NCI-H1417 (cell line): ENCODE results near the gene GNG7.
"Not testable (repeated sequence)": the region's sequence is repeated elsewhere in the genome, so short reads cannot be mapped to it uniquely, and the experiment has no call there.

Experiments used
- DNase-seq, 3 experiments: peaks; one replicate each; lab custom pipeline; 2025; lab: John Stamatoyannopoulos, UW

Gene GNG7

DNA sequence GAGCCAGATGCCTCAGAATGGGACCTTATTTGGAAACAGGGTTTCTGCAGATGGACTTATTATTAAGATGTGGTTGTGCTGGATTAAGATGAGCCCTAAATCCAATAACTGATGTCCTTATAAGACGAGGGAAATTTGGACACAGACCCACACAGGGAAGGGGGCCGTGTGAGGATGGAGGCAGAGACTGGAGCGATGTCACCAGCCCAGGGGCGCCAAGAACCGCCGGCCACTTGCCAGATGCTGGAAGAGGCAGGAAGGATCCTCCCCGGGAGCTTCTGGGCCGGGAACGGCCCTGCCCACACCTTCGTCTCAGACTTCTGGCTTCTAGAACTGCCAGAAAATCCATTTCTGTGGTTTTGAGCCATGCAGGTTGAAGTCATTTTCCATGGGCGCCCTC, 26.6 kb downstream of the GNG7 start:
- DNase-seq, result no peak

DNA sequence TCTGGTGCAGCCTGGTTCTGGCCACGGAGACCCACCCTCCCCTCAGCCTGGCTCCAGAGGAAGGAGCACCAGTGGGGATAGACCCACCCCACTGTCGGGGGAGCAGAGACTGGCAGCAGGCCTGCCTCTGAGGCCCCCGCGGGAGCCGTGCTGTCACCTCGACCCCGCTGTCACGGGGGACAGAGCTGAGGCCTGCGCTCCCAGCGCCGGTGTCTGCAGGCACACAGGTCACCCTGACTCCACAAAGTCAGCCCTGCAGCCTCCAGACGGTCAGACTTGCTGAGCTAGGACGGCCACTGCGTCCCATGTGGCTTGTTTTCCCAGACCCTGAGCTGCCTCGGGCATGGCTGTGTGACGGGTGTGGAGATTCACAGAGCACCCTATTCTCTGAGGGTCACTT, 32.3 kb downstream of the GNG7 start:
- DNase-seq, result no peak

DNA sequence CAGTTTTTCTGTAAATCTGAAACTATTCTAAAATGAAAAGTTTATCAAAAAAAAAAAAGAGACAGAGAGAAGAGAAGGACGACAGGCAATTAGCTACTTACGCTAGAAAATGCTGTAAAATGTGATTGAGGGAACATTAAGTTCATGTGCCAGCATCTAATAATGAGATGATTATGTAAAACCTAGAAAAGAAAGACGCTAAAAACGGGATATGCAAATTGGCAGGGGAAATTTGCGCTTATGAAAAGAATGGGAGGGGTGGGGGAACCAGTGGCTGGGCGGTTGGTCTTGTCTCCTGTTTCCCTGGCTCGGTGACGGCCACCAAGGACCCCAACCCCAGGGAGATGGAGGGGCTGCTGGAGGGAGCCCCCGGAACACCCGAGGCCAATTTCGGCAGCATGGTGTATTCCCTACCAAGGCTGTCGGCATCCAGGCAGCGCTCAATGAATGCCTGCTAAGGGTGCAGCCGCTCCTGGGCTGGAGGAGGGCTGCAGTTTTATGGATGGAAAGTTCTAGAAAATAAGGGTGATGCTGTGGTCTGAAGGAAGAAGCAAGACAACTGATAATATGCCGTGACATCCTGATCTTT, 34.2 kb downstream of the GNG7 start:
- no peak for DNase-seq

DNA sequence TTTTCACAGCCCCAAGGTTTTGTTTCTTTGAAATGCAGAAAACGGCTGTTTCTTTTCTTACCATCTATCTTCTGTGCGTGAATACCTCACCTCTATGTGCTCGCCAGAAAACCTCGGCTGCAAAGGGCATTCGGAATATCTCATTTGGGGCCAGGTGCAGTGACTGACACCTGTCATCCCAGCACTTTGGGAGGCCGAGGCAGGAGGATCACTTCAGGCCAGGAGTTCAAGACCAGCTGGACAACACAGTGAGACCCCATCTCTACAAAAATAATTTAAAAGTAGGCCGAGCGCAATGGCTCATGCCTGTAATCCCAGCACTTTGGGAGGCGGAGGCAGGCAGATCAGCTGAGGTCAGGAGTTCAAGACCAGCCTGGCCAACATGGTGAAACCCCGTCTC, 35.1 kb downstream of the GNG7 start:
- DNase-seq, result not testable (repeated sequence)

DNA sequence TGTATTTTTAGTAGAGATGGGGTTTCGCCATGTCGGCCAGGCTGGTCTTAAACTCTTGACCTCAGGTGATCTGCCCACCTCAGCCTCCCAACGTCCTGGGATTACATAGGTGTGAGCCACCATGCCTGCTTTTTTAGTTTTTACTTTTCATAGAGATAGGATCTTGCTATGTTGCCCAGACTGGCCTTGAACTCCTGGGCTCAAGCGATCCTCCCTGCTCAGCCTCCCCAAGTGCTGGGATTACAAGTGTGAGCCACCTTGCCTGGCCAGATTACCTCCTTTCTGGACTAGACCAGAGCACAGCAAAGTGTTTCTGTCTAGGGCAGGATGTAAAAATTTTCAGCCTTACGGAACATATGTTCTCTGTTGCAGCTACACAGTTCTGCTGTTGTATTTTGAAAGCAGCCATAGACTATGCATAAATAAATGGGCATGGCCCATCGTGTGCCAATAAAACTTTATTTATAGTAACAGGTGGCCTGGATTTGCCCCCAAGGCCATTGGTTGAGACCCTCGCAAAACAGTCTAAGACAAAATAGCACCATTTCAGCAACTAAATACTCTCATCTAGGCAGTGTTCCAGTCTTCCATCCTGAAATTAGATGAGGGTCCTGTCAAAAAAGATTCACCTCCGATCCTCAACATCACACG, 36.0 kb downstream of the GNG7 start:
- DNase-seq, result no peak

DNA sequence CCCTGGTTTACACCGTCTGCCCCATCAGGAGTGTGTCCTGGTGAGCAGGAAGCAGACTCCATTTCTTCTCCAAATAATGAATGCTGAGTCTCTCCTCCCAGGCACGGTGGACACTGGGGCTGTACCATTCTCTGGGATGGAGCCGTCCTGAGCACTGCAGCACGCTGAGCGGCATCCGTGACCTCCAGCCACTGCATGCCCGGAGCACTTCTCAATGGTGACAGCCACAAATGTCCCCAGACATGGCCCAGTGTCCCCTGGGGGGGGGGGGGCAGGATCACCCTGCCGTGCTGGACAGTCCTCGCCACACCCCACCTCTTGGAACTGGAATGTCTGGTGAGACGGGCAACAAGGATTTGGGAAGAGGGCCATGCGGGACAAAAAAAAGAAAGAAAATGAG, 37.4 kb downstream of the GNG7 start:
- DNase-seq, result no peak

DNA sequence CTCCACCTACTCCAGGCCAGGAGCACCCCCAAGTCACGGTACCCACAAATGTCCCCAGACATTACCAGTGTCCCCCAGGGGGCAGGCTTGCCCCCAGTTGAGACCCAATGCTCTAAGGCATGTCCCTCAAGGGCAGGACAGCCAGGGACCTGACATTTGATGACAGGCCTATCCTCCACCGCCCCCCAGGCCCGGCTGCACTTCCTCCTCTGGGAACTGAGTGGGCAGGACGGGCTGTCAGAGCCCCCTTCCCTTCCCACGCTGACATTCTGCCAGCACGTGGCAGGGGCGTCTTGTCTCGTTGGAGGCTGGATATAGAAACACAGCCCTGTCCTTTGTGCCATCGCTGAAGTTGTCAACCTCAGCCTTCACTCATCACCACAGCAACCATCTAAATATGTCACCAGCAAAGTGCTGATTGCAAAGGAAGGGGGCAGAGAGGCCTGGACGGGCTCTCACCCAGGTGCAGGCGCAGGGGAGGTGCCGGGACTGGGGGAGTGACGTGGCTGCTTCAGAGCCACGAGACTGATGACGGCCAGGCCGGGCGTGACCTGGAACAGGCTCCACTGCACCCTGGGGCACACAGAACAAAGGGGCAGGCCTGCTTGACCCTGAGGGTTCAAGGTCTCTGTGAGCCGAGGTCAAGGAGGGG, 38.4 kb downstream of the GNG7 start:
- peak in 1 of 3 experiments; percentile 39 for DNase-seq

DNA sequence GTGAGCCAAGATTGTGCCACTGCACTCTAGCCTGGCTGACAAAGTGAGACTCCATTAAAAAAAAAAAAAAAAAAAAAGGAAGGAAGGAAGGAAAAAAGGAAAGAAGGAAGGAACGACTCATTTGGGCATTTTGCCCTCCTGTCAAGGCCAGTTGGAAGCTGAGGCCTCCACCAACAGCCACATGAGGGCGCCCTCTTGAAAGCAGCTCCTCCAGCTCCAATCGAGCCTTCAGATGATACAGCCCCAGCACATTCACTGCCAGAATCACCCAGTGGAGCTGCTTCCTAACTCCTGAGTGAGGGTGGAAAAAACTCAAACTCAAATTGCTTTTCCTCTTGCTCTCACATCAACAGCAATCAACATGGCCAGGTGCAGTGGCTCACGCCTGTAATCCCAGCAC, 40.9 kb downstream of the GNG7 start:
- no peak for DNase-seq

DNA sequence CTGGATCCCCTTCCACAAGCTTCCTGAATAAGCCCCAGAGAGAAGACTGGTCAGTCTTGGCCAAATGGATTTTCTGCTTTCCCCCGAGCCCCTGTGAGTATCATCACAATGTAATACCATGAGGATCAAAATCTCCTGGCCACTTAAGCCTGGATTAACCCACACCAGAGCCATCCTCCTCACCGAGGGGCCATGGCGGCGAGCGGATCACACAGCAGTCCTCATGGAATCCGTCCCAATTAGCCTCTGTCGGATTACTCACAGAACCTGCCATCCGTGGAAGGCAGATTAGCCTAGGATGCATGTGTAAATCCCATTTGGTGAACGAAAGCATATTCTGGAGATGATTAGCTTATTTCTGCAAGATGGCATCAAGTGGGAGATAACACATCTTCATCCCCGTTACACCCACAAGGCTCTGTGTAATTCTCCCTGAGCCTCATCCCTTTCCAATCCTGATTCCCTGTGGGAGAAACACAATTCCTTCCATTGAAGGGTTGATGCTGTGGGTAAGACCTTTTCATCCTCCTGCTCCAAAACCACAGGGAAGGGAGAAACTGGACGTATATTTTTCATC, 42.5 kb downstream of the GNG7 start:
- DNase-seq, result no peak

DNA sequence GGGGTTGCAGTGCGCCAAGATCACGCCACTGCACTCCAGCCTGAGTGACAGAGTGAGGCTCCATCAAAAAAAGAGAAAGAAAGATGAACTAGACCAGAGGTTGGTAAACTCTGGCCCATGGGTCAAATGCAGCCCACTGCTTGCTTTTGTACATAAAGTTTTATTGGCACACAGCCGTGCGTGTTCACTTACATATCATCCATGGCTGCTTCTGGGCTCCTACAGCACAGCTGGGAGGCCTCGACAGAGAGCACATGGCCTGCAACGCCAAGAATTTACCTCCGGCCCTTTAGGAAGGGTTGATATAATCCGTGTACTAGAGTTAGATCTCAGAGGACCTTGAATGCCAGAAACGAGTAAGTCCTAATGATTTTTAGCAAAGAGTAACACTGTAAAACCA, 46.0 kb downstream of the GNG7 start:
- DNase-seq, result no peak

DNA sequence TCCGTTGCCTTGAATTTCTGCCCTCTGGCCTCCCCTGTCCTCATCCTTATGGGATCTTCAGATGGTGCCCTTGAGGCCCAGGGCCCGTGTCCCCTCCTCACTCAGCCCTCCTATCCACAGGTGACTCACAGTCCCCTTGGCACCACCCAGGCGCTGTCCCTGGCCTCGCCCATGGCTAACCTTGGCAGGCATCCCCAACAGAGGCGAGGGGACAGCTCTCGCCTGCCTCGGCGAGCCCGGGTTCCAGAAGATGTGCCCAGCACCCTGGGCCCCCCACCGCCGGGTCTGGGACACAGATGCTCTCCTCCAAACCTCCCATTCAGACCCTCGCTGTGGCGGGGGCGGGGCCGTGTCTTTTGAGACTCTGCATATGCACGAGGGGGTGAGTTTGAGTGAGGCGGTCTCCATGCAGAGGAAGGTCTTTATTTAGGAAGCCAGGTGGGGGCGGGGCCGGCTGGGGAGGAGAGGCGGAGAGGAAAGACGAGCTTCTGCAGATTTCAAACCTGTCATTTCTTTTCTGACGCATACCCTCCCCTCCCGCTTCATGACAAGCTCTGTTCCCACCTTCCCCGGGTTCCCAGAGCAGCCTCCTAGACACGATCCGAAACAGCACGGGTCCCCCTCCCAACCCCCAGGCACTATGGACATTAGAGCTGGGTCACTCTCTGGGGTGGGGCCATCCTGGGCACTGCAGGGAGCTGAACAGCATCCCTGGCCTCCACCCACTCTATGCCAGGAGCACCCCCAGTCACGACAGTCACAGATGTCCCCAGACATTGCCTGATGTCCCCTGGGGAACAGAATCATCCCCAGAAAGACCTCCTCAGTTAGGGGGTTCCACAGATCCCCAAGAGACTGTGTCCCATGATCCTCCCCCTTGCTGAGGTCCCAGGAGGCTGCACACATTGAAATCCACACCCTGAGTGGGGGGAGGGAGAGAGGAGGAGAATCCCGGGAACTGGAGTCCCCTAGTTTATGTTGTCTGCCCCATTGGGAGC, 48.5 kb downstream of the GNG7 start:
- DNase-seq, result peak in 2 of 3 experiments; percentile 13 to 21

DNA sequence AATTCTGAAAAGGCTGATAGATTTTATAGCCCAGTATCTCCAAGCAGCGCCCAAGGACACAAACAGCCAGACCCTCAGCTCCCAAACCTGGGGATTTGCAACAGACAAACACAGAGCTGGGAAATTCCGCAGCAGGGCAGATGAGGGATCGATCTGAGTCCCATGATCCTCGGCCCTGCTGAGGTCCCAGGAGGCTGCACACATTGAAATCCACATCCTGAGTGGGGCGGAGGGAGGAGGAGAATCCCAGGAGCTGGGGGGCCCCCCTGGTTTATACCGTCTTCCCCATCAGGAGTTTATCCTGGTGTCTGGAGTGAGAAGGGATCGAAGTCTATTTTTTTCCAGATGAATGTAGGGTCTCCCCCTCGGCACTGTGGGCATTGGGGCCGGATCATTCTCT, 49.3 kb downstream of the GNG7 start:
- no peak for DNase-seq

DNA sequence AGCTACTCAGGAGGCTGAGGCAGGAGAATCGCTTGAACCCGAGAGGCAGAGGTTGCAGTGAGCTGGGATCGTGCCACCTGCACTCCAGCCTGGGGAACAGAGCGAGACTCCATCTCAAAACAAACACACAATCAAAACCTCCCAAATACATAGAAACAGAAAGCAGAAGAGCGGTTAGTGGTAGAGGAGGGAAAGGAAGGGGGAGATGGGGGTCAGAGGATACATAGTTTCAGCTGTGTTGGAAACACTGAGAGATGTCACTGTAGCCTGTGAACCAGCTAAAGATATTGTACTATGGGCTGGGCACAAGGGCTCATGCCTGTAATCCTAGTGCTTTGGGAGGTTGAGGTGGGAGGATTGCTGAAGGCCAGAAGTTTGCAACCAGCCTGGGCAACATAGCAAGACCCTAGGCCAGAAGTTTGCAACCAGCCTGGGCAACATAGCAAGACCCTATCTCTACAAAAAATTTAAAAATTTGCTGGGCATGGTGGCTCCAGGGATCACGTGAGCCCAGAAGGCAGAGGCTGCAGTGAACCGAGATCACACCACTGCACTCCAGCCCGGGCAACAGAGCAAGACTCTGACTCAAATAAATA, 49.9 kb downstream of the GNG7 start:
- DNase-seq, result no peak

DNA sequence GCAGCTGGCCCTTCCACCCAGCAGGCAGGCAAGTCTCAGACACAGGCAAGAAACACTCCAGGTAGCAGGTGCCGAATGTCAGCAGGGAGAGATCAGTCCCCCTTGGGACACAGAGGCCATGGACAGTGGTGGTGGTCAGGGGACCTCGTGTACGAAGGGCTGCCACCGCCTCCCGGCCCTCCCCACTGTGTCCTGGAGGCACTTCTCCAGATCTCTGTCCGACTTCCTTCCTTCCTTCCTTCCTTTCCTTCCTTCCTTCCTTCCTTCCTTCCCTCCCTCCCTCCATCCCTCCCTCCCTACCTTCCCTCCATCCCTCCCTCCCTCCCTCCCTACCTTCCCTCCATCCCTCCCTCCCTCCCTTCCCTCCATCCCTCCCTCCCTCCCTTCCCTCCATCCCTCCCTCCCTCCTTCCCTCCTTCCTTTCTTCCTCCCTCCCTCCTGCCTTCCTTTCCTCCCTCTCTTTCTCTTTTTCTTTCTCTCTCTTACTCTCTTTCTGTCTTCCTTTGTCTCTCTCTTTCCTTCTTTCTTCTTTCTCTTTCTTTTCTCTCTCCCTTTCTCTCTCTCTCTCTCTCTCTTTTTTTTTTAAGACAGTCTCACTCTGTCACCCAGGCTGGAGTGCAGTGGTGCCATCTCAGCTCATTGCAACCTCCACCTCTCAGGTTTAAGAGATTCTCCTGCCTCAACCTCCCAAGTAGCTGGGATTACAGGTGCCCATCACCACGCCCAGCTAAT, 51.3 kb downstream of the GNG7 start:
- DNase-seq, result not testable (repeated sequence)

DNA sequence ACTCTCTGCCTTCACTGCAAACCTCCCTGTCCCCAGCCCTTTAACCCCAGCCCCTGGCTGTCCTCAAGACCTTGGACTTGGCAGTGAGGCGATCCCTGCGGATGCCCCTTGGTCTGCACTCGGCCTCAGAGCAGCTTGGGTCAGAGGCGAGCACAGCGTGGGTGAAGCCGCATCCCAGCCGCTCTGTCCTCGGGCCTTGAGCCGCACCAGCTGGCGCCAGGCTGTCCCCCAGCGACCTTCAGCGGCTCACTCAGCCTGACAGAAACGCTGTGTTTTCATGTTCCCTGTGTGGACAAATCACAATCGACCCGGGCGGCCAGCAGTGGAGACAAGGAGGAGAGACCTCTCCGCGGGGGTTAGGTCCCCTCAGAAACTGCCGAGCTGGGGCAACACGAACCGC, 52.0 kb downstream of the GNG7 start:
- DNase-seq, result peak in 1 of 3 experiments; percentile 38

DNA sequence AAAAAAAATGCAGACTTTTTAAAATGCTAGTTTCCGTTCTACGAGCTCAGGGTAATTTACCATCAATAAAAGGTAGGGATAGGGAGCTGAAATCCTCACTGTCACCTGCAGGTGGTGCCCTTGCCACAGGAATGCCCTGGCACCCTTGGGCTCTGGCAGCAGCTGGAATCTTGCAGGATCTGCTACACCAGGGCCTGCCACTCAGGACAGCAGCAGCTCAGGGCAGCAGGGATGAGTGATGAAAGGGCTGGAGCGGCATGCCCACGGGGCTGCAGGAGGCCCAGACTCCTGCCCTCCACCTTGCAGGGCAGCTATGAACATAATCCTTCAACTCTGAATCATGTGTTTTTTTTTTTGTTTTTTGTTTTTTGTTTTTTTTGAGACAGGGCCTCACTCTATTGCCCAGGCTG, 54.0 kb downstream of the GNG7 start:
- DNase-seq, result peak; percentile 65 to 86 (median 66)

DNA sequence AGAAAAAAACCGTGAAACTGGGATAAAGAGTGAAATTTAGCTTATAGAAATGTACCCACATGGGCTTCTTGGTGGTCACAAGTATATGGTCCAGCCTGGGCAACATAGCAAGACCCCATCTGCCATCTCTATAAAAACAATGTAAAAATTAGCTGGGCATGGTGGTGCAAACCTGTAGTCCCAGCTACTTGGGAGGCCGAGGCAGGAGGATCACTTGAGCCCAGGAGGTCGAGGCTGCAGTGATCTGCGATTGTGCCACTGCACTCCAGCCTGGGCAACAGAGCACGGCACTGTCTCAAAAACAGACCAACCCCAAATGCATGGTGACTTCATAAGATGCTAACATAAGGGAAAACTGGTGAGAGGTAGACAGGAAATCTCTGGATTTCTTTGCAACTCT, 54.4 kb downstream of the GNG7 start:
- no peak for DNase-seq

DNA sequence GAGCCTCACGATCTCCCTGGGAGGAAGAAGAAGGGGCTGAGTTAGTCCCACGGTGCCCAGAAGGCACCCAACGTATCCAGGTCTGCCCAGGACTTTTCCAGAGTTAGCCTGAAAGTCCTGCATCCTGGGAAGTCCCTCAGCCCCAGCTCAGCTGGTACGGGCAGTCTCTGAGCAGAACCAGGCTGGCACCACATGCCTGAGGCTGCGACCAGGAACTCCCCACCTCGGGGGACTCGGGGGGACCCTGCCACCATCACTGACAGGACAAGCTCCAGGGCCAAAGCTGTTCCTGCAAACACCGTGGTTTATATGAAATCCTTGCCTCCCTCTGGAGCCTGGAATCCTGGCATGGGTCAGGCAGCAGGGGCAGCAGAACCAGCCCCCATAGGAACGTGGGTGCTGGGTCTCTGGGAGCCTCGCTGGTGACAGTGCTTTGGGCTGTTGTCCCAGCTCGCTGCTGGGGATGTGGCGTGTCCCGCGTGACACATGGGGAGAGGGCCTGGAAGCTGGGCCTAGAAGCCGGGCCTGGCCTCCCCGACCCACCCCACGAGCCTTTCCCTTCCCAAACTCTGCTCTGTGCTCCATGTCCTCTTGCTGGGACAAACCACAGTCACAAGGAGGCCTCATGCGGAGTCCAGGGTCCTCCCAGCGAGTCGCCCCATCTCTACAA, 55.5 kb downstream of the GNG7 start:
- no peak for DNase-seq

DNA sequence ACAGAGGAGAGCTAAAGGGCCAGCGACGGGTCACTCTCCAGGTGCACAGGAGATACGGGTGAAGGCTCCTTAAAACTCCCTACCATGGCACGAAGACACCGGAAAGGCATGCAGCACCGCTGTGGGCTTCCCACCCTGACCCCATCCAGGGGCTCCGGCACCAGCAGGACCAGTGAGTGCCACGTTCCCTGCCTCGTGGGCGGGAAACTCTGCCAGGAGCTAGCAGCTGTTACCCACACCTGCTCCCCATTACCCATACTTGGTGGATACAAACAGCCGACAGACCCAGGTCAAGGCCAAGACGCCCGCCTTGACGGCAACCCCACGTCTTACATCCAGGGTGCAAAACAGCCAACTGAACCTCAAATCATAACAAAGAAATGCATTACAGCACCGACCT, 56.7 kb downstream of the GNG7 start:
- DNase-seq, result no peak

DNA sequence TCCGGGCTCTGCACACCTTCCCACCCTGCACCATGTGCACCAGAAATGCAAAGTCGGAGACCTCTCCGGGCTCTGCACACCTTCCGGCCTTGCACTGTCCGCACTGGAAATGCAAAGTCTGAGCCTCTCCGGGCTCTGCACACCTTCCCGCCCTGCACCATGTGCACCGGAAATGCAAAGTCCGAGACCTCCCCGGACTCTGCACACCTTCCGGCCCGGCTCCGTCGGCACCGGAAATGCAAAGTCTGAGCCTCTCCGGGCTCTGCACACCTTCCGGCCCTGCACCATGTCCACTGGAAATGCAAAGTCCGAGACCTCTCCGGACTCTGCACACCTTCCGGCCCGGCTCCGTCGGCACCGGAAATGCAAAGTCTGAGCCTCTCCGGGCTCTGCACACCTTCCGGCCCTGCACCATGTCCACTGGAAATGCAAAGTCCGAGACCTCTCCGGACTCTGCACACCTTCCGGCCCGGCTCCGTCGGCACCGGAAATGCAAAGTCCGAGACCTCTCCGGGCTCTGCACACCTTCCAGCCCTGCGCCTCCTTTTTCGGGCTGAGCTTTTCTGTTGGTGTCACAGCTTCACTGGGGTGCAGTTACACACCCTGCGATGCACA, 59.3 kb downstream of the GNG7 start:
- DNase-seq, result not testable (repeated sequence)
